Keratinocyte (primary cell): ENCODE results near the gene TPK1. TPM values are rescaled to one million over a fixed set of nuclear protein-coding genes. Genes with fewer than 3 reads are reported as not detected.

Experiments
- DNase-seq: peaks from one replicate; pipeline ENCODE4 v3.0.0-alpha.2; 2011; ENCODE audit warnings: low read depth, missing footprints, low spot score
- FAIRE-seq: peaks from 2 replicates; lab custom pipeline; 2011; peaks lifted over from hg19 to GRCh38; lab: Jason Lieb, UNC
- H2AFZ ChIP-seq: 2 replicates; pipeline ENCODE4 v1.6.0; 2012; ENCODE audit warnings: low read length, control low read depth, inconsistent platforms; ENCODE audit not compliant: control insufficient read depth
- H3K27ac ChIP-seq: 2 replicates; pipeline ENCODE4 v1.5.1; 2011; ENCODE audit warnings: low read length; ENCODE audit not compliant: control insufficient read depth, insufficient read depth
- H3K27me3 ChIP-seq: 3 replicates; pipeline ENCODE4 v1.6.0; 2011; ENCODE audit warnings: low read length; ENCODE audit not compliant: control insufficient read depth, insufficient read depth; ENCODE audit errors: extremely low read depth
- H3K36me3 ChIP-seq, 2 experiments: 2 replicates in 1 of 2; 3 replicates in 1 of 2; pipeline ENCODE4 v1.5.1; 2011; ENCODE audit warnings: low read length in 2 of 2, mild to moderate bottlenecking in 1 of 2; ENCODE audit not compliant: control insufficient read depth in 2 of 2, insufficient read depth in 2 of 2; ENCODE audit errors: extremely low read depth in 1 of 2
- H3K4me1 ChIP-seq: 3 replicates; pipeline ENCODE4 v1.5.1; 2011; ENCODE audit warnings: low read length; ENCODE audit not compliant: control insufficient read depth, insufficient read depth; ENCODE audit errors: extremely low read depth
- H3K4me2 ChIP-seq: 3 replicates; pipeline ENCODE4 v1.6.0; 2011; ENCODE audit warnings: low read depth, low read length; ENCODE audit not compliant: control insufficient read depth, insufficient read depth; ENCODE audit errors: extremely low read depth
- H3K4me3 ChIP-seq, 3 experiments: fragments of 200-600 bp in 1 of 3; sonication (generic) in 1 of 3; 2 replicates in 2 of 3; 3 replicates in 1 of 3; pipeline ENCODE4 v1.5.1; 2011 to 2016; ENCODE audit warnings: low read length in 3 of 3, mild to moderate bottlenecking in 3 of 3, control low read depth in 2 of 3, inconsistent platforms in 1 of 3, low read depth in 1 of 3, mixed read lengths in 1 of 3, mixed run types in 1 of 3, moderate library complexity in 1 of 3; ENCODE audit not compliant: control insufficient read depth in 2 of 3, insufficient read depth in 2 of 3; ENCODE audit errors: extremely low read depth in 1 of 3
- H3K79me2 ChIP-seq: 2 replicates; pipeline ENCODE4 v1.6.0; 2012; ENCODE audit warnings: low read length; ENCODE audit not compliant: control insufficient read depth, insufficient read depth
- H3K9ac ChIP-seq: 3 replicates; pipeline ENCODE4 v1.6.0; 2011; ENCODE audit warnings: low read length; ENCODE audit not compliant: control insufficient read depth, insufficient read depth; ENCODE audit errors: extremely low read depth
- H3K9me1 ChIP-seq: 3 replicates; pipeline ENCODE4 v1.6.0; 2011; ENCODE audit warnings: low read length; ENCODE audit not compliant: control insufficient read depth, insufficient read depth; ENCODE audit errors: extremely low read depth
- H3K9me3 ChIP-seq: 2 replicates; pipeline ENCODE4 v1.5.1; 2012; ENCODE audit warnings: low read depth, low read length; ENCODE audit not compliant: control insufficient read depth
- H4K20me1 ChIP-seq: 3 replicates; pipeline ENCODE4 v1.6.0; 2011; ENCODE audit warnings: low read length; ENCODE audit not compliant: control insufficient read depth, insufficient read depth; ENCODE audit errors: extremely low read depth
- EZH2 ChIP-seq: IDR thresholded peaks from one replicate; pipeline ENCODE4 v1.6.1; 2012; ENCODE audit warnings: inconsistent platforms, mild to moderate bottlenecking, low read length, moderate library complexity
- dilution Hi-C: fragments of 300-500 bp; cut with MboI; formaldehyde crosslinking; loops from one replicate; pipeline ENCODE4 v1.7.0; 2020; ENCODE audit warnings: low sequenced_read_pairs; ENCODE audit not compliant: extremely low pct_ligation_motif_present
- polyA plus RNA-seq, 5 experiments: library from polyadenylated mRNA; depleted of rRNA in 3 of 5; stranded (reverse) in 3 of 5; stranded (forward) in 1 of 5; unstranded in 1 of 5; fragments of >200 nt; gene quantifications; 1 replicate in 1 of 5; 2 replicates in 3 of 5; 3 replicates in 1 of 5; pipeline versions ENCODE4 v1.2.1 to v1.2.3, GENCODE V29; 2011 to 2012; ENCODE audit warnings: missing spikeins in 2 of 5, low read depth in 1 of 5, low replicate concordance in 1 of 5
- TF ChIP-seq, protein P1 (sequence below), 3 experiments: IDR thresholded peaks in 1 of 3; conservative IDR thresholded peaks in 1 of 3; optimal IDR thresholded peaks in 1 of 3; 2 replicates in 2 of 3; 3 replicates in 1 of 3; pipeline versions ENCODE3 to v1.5.1; 2011; ENCODE audit warnings: low read length in 3 of 3, mild to moderate bottlenecking in 3 of 3, moderate library complexity in 2 of 3, control low read depth in 1 of 3, inconsistent platforms in 1 of 3; ENCODE audit not compliant: insufficient read depth in 2 of 3; ENCODE audit errors: extremely low read depth in 1 of 3

TPK1 gene
- polyA plus RNA-seq, 1 donor (not counting 4 experiments of a cell fraction or from before 2014, with no cell fraction given): 1.9 TPM

DNA sequence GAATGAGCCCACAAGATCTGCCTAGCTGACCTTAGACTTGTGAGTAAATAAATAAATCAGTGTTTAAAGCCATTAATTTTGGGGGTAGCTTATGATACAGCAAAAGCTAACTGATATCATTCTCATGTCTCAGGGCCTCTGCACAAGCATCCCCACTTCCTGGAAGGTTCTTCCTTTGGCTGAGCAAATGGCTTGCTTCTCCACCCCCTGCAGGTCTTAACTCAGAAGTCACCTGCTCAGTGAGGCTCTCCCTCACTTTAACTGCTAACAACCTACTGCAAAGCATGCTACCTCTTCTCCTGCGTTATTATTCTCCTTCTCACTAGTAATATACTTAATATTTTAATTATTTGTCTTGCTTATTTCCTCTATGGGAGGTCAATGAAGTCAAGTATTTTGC is 167.3 kb downstream of the TPK1 start:
- Histone ChIP-seq H3K79me2 (no peaks in the 10 kb centered on the region), H3K4me2 (no peak overlapping the region), H3K9me1 (no peaks in the 10 kb centered on the region), H3K27me3 (no peaks in the 10 kb centered on the region), H4K20me1 (no peaks in the 10 kb centered on the region), H3K4me1 (no peaks in the 10 kb centered on the region), H3K9ac (no peak overlapping the region), H3K9me3 (no peaks in the 10 kb centered on the region), H3K36me3 (no peaks in the 10 kb centered on the region), H3K4me3 (no peak overlapping the region), H3K27ac (no peak overlapping the region), H2AFZ (no peak overlapping the region)
- DNase-seq (no peak), FAIRE-seq (no peak)
- dilution Hi-C loops: no loop called here
- TF ChIP-seq, protein P1, sequence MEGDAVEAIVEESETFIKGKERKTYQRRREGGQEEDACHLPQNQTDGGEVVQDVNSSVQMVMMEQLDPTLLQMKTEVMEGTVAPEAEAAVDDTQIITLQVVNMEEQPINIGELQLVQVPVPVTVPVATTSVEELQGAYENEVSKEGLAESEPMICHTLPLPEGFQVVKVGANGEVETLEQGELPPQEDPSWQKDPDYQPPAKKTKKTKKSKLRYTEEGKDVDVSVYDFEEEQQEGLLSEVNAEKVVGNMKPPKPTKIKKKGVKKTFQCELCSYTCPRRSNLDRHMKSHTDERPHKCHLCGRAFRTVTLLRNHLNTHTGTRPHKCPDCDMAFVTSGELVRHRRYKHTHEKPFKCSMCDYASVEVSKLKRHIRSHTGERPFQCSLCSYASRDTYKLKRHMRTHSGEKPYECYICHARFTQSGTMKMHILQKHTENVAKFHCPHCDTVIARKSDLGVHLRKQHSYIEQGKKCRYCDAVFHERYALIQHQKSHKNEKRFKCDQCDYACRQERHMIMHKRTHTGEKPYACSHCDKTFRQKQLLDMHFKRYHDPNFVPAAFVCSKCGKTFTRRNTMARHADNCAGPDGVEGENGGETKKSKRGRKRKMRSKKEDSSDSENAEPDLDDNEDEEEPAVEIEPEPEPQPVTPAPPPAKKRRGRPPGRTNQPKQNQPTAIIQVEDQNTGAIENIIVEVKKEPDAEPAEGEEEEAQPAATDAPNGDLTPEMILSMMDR (optimal IDR thresholded peaks at IDR 0.05 in 1 of 3, IDR thresholded peaks at IDR 0.05 in 1 of 3, conservative IDR thresholded peaks at IDR 0.05 in 1 of 3; ENCODE audit: extremely low read depth in 1 of 3, insufficient read depth in 2 of 3, low read length in 3 of 3): no peak

DNA sequence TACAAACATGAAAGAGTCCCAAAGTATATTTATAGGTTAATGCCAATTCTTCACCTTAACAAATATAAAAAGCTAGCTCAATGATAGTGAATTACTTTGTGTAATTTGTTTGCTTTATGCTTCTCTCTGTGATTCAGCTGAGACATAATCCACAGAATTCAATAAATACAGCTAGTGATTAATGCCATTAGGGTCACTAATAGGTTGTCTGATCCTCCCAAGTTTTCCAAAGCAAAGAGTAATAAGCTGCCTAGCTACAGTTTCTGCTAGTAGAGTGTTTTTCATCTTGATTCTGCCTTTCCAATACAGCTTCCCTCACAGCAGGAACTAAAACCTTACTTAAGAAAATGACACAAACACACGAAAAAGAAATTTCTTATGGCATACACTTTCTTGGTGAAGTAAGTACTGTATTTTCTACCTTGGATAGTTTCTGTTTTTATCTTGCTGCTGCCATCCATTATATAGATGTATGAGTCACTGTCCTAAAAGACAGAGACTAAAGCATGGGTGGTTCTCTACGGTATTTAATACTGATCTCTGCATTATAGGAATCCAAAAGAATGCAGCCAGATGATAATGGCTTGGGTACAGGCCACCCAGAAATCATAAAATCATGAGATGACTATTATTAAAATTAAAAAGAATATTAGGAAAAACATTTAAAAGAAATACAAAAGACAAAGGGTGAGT is 170.0 kb downstream of the TPK1 start:
- Histone ChIP-seq H2AFZ (no peak overlapping the region), H3K4me2 (no peak overlapping the region), H3K27ac (no peak overlapping the region), H3K36me3 (no peaks in the 10 kb centered on the region), H3K9me3 (no peaks in the 10 kb centered on the region), H3K4me1 (no peaks in the 10 kb centered on the region), H3K27me3 (no peaks in the 10 kb centered on the region), H4K20me1 (no peaks in the 10 kb centered on the region), H3K9ac (no peak overlapping the region), H3K4me3 (no peak overlapping the region), H3K79me2 (no peaks in the 10 kb centered on the region), H3K9me1 (no peaks in the 10 kb centered on the region)
- dilution Hi-C loops: no loop called here
- FAIRE-seq: no peak
- TF ChIP-seq, protein P1 (optimal IDR thresholded peaks at IDR 0.05 in 1 of 3, IDR thresholded peaks at IDR 0.05 in 1 of 3, conservative IDR thresholded peaks at IDR 0.05 in 1 of 3; ENCODE audit: extremely low read depth in 1 of 3, insufficient read depth in 2 of 3, low read length in 3 of 3): no peak
- no peak for TF ChIP-seq EZH2
- DNase-seq: no peak
